GM19239 (cell line): Measurements from ENCODE around the gene CCDC175.

Source experiments
- DNase-seq: peaks from one replicate; pipeline ENCODE4 v3.0.0; 2011; ENCODE audit warnings: low spot score; ENCODE audit not compliant: insufficient read length
- FAIRE-seq: peaks from 2 replicates; lab custom pipeline; 2011; peaks lifted over from hg19 to GRCh38; lab: Jason Lieb, UNC

Gene CCDC175

DNA sequence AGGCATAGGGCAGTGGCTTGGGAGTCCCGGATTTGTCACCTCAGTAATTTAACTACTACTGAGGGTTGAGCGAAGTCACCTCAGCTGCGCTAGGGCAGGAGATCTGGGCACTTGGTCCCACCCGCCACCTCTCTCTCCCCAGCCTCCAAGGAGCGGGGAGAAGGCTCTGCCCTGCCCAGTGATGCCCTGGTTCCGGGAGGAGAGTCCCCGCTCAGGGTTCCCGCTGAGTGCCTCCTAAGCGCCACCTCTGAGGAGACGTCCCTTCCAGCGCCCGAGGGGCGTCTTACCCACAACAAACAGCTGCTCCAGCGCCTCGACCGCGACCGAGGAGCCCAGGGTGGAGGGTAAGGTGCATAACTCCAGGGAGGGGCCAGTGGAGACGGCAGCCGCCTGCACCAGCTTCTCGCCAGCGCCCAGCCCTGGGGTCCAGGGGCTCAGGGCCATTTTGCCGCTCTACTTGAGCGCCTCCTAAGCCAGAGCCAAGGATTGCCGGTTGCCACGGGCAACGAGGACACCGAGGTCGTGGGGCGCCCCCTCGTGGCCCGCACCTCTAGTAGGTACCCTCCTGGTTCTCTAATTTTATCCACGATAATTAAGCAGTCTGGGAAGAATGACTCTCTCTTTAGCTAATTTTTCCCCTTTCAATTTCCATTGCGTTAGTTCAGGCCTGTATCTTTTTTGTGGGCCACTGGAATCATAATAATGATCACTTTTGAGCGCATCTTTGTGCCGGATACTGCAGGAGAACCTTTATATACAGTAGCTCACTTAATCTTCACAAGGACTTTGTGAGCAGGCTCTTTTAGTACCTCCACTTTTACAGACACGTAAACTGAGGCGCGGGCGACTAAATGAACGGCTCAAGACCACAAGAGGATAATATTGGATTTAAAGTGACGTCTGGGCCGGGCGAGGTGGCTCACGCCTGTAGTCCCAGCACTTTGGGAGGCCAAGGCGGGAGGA lies at the start of gene CCDC175:
CCDC175 (minus strand) TSS at position 481 of the 963 bp plus-strand sequence; CDS start at position 444, 37 bp downstream.
- FAIRE-seq (peak; percentile 45), DNase-seq (peak; percentile 62)

DNA sequence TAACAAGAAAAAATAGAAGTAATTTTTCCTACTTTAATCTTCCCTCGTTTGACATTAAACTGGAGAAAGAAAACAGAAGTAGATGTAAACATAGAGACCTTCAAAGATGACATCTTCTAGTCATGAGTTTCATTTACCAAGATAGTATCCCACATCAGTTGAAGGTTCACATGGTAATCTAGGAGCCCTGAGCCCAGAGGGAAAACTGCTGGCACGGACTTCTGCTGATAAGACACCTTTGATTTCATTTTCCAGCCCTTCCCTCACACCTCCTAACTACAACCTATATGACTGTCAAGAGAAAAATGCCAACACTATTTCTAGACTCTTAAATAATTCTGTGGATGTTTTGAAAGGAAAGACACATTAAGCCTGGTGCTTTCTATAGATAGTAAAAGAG lies 46.0 kb upstream of the CCDC175 start:
- no peak for FAIRE-seq

DNA sequence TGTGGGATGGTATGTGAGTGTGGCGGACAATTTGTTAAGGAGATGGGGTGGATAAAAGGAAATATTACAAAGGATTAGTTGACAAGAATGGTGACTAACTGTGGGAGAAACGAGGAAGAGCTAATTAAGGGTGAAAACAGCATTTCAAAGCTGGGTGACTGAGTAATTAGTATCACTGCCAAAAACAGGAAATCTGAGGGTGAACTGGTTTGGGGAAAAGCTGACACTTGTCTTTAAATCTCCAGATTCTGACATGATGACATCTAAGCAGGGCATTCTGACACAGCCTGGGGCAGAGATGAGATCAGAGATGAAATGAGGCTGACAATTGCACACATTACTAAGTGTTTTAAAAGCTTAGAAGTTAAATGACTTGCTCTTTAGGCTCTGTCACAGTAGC lies 42.4 kb upstream of the CCDC175 start:
- DNase-seq: no peak
- no peak for FAIRE-seq

More for the DNA sequence above, 46.0 kb upstream of the CCDC175 start:
- no peak for DNase-seq

DNA sequence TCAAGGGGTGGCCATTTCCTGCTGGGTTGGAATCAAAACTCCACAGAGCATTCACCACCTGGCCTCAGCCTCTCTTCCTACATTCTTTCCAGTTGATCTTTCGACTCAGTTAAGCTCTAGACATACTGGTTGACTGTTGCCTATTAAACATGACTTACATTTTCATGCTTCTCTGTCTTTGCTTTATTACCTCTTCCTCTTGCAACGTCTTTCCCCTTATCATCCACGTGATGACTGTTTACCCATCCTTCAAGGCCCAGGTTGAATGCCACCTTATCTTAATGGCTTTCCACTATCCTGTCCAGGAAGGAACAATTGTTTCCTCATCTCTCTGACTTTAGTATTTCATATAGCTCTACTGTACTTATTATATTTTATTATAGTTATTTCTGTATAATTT lies 24.4 kb upstream of the CCDC175 start:
- no peak for DNase-seq
- FAIRE-seq: no peak

DNA sequence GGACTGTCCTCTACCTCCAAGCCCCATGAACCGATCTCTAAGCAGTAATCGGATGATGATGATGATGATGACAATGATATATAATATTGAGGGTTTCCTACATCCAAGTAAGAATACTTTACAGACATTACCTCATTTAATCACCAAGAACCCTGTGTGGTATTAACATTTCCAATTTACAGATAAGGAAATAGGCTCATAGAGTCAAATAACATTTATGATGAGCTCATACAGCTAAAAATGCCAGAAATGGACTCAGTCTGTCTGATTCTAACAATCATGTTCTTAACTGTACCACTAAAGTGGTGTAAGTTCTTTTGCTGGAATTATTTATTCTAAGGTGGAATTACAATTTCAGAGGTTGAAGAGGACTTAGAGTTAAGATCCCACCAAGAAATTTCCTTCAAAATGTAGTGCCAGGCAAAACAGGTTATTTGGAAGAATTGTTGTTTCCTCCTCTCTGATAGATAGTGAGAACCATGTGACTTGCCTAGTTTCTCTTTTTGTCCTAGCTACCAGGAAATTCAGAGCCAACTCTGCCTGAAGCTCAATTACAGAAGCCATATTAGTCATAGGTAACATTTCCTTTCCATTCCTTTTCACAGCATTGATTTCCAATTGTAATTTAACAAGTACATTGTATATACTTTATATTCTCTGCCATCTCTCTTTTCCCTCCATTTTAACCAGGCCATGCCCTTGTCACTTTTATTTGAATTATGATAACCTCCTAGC lies 23.8 kb upstream of the CCDC175 start:
- FAIRE-seq (no peak), DNase-seq (no peak)

DNA sequence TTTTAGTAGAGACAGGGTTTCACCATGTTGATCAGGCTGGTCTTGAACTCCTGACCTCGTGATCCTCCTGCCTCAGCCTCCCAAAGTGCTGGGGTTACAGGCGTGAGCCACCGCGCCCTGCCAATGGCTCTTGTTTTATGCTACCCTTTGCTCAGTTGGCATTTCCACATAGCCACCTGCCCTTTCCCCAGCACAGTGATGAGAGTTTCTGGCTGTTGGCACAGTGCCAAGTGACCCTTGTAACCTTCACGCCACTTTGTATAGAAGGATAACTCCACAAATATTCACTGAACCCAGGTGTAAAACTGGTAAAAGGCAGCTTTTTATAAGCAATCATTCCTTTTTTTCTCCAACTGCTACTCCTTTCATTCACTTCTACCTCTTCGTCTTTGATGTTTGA lies 18.5 kb upstream of the CCDC175 start:
- DNase-seq (no peak), FAIRE-seq (no peak)

DNA sequence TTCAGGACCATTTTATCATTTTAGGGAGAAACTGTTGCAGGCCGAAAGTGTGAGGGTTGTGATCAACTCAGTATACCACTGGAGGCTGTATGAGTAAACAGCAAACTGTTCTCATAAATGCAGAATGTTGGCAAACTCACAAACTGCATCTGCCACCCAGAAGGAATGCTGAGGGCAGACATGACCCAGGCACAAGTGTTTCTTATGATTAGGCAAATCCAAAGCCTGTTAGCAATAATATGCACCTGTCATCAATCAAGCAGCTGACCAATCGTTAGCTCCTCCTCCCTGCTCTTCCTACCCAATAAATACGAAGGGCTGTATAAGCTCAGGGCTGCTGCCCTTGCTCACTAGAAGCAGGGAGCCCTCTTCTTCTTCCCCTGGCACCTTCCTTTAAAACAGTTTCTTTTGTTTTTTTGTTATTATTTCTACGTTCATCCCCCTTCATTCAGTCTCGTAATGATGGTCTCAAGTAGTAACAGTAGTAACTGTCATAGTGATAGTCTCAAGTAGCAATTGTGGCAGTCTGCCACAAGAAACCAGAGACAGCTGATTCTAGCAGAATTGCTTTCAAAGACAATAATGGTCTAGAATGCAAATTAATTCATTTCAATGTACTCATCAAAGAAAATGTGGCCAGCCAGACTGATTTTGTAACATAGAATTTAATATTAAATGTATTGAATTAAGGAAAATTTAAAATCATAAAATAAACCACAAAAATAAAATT lies 15.2 kb upstream of the CCDC175 start:
- FAIRE-seq: no peak

DNA sequence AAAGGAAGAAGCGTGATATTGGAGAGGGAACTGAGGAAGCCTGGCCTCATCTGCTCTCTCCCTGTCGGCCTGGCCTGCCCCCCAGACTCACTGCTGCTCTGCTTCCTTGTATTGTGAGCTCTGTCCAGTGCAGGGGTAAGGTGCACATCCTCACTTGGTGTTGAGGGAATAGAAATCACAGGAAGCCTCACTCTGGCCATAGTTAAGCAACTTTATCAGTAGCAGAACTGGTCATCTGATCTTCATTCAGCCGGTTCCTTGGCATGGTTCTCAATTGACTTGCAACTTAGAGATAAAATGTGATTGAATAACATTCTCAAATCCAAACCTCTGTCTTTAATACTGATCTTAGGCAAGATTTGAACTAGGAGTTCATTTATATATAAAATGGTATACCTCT lies 11.5 kb upstream of the CCDC175 start:
- FAIRE-seq: no peak
- no peak for DNase-seq

More for the DNA sequence above, 15.2 kb upstream of the CCDC175 start:
- DNase-seq: no peak

DNA sequence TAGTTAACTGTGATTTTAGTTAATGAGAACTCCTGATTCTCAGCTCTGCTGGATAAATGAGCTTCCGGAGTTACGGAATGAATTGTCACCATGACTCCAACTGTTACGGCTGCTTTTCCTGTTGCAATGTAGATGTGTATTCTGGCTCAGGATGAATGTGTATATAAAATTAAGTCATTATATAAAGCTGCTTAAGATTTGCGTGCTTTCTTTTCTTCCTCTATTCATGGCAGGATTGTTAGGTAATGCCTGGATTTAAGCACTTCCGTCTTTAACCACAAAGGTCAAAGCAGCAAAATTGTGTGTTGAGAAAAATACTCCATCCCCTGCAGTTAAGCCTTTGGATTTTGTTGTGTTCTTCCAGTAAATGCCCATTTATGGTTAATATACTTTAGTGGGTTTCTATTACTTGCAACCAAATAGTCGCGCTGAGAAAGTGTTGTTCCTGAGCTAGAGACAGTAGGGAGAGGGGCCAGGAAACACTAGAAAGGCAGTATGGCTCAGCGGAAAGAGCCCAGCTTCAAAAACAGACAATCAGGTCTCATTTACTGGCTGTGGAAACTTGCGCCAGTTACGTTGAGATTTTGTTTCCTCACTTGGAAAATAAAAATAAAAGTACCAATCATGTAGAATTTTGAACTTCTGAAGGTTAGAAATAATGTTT lies 9.4 kb upstream of the CCDC175 start:
- FAIRE-seq: peak; percentile 42
- no peak for DNase-seq

DNA sequence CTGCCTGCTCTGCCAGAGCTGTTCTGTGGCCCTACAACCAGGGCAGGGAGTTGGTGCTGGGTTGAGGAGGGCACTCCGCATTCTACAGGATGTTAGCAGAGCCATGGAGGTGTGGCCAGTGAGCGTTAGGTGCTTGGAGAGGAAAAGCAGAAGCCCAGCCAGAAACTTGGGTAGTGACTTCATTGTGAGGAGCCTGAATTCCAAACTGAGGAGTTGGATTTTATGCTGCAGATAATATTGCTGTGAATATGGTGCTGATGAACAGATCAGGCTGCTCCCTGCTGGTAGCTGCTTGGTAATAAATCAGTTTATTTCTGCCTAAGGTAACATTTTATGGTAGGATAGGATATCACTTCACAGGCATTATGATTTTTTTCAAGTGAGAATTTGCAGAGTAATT lies 7.1 kb upstream of the CCDC175 start:
- FAIRE-seq: no peak
- DNase-seq: no peak

DNA sequence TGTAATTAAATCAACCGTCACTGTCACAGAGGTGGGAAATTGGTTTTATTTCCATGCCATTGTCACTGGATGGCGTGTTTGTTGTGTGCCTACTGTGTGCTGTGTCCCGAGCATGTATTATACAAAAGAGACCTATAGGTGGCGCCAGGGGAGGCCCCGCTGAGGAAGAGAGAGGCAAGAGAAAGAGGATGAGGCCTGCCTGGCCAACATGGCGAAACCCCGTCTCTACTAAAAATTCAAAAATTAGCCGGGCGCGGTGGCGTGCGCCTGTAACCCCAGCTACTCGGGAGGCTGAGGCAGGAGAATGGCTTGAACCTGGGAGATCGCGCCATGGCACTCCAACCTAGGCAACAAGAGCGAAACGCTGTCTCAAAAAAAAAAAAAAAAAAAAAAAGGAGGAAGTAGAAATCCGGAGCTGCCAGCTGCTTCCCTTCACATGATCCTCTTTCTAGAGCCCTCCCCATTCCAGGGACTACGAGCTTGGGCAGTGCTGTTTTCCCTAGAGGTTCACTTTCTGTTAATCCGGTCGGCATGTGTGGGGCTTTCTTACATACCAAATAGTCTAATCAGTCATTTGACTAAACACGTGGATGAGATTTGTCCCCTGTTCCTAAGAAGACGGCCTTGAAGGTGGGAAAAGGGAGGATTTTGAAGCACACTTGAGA lies 6.4 kb upstream of the CCDC175 start:
- no peak for DNase-seq
- no peak for FAIRE-seq

DNA sequence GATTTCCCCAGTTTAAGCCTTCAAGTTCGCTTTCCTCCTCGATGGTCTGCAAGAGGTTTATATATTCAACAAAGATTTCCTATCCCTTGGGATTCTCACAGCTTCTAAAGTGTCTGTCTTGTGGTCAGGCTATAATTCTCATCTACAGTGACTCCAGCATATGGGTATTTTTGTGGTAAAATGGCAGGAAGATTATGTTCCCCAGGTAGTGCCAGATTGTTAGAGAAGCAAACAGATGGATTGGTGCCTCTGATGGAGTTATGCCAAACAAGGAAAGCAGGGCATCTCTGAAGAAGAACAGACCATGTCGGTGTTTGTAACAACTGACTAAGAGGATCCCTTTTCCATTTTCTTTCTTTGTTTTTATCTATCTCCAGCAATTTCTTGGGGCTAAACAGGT lies 5.5 kb upstream of the CCDC175 start:
- no peak for FAIRE-seq

DNA sequence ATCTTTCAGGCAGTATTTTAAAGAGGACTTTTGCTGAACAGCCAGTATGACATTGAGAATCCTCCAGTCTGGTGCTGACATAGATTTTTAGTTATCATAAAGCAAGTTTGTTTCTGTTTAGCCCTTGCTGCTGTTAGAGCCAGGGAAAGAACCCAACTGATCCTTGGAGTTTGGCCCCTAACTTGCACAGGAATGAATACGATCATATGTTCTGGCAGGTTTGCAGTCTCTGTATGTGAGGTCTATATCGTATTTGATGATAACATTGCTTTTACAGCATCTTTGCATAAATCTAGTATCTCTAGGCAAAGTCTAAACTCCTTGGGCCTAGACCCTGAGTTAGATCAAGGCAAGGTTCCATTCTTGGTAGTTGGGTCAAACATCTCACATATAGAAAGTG lies 4.3 kb upstream of the CCDC175 start:
- DNase-seq (no peak), FAIRE-seq (no peak)

More for the DNA sequence above, 5.5 kb upstream of the CCDC175 start:
- no peak for DNase-seq

DNA sequence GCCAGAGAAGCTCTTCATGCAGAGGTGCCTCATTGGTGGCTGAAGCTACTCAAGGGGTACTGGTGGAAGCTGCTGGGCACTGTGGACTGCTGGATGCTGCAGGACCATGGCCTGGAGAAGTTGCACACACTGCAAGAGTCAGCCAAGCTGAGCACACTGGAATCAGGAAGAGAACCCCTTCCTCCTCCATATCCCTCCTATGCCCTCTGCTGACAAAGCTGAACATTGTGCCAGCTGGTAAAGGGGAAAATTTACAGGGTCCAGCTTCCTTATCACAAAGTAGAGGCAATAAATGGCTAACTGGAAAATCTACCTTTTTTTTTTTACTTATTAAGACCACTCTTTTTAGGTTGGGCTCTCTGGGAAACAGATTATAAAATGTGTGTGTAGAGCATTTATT lies 6.5 kb downstream of the CCDC175 start:
- DNase-seq (no peak), FAIRE-seq (no peak)

DNA sequence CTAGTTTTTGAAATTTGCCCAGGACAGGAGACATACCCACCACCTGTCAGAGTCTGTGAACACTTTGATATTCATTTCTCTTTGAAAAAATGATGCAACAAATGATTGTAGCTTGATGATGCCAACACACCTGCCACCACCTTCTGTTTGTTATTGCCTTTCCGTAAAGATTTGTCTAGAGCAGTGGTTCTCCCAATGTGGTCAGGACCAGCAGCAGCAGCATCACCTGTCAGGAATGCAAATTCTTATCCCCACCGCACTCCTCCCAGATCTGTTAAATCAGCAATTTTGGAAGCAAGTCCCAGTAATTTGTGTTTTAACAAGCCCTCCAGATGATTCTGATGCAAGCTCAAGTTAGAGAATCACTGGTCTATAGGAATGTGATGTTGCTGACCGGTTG lies 9.9 kb downstream of the CCDC175 start:
- FAIRE-seq (no peak), DNase-seq (no peak)

DNA sequence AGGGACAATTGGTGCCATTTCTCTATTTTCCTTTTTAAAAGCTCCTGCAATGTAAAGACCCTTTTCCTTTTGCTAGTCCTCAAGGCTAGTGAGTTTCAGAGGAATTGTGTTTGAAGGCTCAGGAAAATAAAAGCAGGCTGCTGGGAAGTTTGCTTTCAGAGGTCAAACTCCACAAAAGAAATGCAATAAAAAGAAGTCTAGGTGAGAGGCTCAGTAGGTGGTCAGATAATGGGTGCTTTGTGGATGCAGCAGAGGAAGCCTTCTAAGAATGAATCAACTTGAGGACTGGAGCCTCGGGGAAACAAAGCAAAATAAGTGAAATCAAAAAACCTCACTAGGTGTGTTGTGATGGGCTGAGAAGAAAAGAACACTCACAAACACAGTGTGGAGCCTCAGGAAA lies 10.3 kb downstream of the CCDC175 start:
- FAIRE-seq: no peak
- no peak for DNase-seq

DNA sequence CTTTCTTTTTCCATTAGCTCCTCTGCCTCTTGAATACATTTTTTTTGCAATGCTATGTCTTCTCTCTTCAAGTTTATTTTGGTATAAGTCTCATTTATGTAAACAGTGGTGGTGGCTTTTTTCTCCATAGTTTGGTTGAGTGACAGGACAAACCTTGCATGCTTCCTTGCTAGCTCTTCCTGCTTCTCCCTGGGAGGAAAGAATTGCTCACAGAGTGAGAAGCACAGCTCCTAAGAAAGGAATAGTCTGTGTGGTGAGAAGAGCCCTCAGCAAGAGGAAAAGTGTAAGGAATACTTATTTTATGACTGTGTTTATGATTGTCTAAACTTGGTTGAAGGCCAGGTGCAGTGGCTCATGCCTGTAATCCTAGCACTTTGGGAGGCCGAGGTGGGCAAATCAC lies 11.5 kb downstream of the CCDC175 start:
- DNase-seq (no peak), FAIRE-seq (no peak)

DNA sequence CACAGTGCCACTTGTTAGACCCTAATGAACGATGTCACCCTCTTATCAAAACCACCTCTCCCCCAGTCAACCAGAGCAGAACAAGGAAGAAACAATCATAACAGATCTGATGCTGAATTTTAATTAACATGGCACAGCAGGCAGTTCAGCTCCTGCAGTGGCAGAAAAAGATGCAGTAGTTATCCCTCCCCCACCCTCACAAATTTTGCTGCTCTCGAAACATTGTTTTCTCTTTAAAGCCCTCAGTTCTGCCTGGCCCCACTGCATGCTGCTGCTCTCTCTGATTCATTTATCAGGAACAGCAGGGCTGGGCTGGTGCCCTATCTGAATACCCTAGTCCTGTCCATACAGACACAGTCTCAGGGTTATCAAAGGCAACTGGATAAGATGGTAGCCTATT lies 12.2 kb downstream of the CCDC175 start:
- DNase-seq (no peak), FAIRE-seq (no peak)

DNA sequence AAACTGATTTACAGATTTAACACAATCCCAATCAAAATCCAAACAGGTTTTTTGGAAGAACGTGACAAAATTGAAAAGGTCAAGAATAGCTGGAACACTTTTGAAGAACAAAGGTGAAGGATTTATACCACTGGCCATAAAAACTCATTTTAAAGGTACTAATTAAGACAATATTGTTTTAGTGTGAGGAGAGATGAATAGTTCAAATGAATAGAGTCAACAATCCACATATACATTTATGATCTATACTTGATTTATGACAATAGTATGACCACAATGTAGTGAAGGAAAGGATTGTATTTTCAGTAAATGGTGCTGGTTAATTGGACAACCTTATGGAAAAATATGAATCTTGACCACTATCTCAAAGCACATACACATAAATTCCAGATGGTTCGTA lies 29.3 kb downstream of the CCDC175 start:
- no peak for DNase-seq
- FAIRE-seq: no peak

DNA sequence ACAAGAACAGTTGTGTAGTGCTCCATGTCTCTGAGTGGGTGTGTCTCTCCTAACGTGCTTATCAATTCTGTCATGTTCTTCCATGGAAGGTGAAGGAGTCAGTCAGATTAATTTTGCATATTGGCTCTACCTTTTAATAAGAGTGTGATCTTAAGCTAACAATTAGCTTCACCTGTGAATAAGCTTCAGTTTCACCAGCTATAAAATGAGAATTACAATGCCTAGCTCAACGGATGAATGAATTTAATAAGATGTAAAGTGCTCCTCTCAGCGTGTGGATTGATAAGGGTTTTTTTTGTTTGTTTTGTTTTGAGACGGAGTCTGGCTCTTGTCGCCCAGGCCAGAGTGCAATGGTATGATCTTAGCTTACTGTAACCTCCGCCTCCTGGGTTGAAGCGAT lies 32.7 kb downstream of the CCDC175 start:
- no peak for FAIRE-seq
- DNase-seq: no peak
